ENCODE data around the gene ACACA. TPM values are rescaled to one million over a fixed set of nuclear protein-coding genes. Genes with fewer than 3 reads are reported as not detected.

Gene ACACA
- total RNA-seq, 1 donor from 2014 or later, result 44.8 TPM

- TF ChIP-seq CTCF (IDR thresholded peaks at IDR 0.05; ENCODE audit: insufficient read depth, low read length, severe bottlenecking), result no peak
- H3K4me3 ChIP-seq (ENCODE audit: low read depth, low read length), result no peak overlapping the region
- H3K36me3 ChIP-seq (ENCODE audit: control insufficient read depth, insufficient read depth, low read length), result peaks cover 9% of the 10 kb centered on the region
- H3K27me3 ChIP-seq (ENCODE audit: control insufficient read depth, insufficient read depth, low read length), result no peaks in the 10 kb centered on the region
- DNase-seq (ENCODE audit: low read depth) (no peak), FAIRE-seq (no peak)
Measured at GRCh38 chr17:37225465-37225864, 181.2 kb downstream of the ACACA start.

- Histone ChIP-seq H3K36me3 (ENCODE audit: control insufficient read depth, insufficient read depth, low read length) (peaks cover 13% of the 10 kb centered on the region), H3K27me3 (ENCODE audit: control insufficient read depth, insufficient read depth, low read length) (no peaks in the 10 kb centered on the region), H3K4me3 (ENCODE audit: low read depth, low read length) (no peak overlapping the region)
- no peak for TF ChIP-seq CTCF (IDR thresholded peaks at IDR 0.05; ENCODE audit: insufficient read depth, low read length, severe bottlenecking)
- DNase-seq (ENCODE audit: low read depth) (no peak), FAIRE-seq (no peak)
Measured at GRCh38 chr17:37221865-37222264, 184.8 kb downstream of the ACACA start.

GRCh38 chr17:37220607-37220953, 186.1 kb downstream of the ACACA start:
- FAIRE-seq, result no peak
- peak; percentile 43 for TF ChIP-seq CTCF (IDR thresholded peaks at IDR 0.05; ENCODE audit: insufficient read depth, low read length, severe bottlenecking)
- peak; percentile 8 for DNase-seq (ENCODE audit: low read depth)
- H3K27me3 ChIP-seq (ENCODE audit: control insufficient read depth, insufficient read depth, low read length), result no peaks in the 10 kb centered on the region
- H3K36me3 ChIP-seq (ENCODE audit: control insufficient read depth, insufficient read depth, low read length), result peaks cover 11% of the 10 kb centered on the region
- H3K4me3 ChIP-seq (ENCODE audit: low read depth, low read length), result no peak overlapping the region

- peaks cover 6% of the 10 kb centered on the region for H3K36me3 ChIP-seq (ENCODE audit: control insufficient read depth, insufficient read depth, low read length)
- DNase-seq (ENCODE audit: low read depth), result no peak
- H3K27me3 ChIP-seq (ENCODE audit: control insufficient read depth, insufficient read depth, low read length), result no peaks in the 10 kb centered on the region
- FAIRE-seq, result no peak
- no peak overlapping the region for H3K4me3 ChIP-seq (ENCODE audit: low read depth, low read length)
- TF ChIP-seq CTCF (IDR thresholded peaks at IDR 0.05; ENCODE audit: insufficient read depth, low read length, severe bottlenecking), result no peak
Measured at GRCh38 chr17:37219876-37220606, 186.6 kb downstream of the ACACA start.

GRCh38 chr17:37218849-37219248, 187.8 kb downstream of the ACACA start:
- no peak for DNase-seq (ENCODE audit: low read depth)
- Histone ChIP-seq H3K36me3 (ENCODE audit: control insufficient read depth, insufficient read depth, low read length) (peaks cover 10% of the 10 kb centered on the region), H3K27me3 (ENCODE audit: control insufficient read depth, insufficient read depth, low read length) (no peaks in the 10 kb centered on the region), H3K4me3 (ENCODE audit: low read depth, low read length) (no peak overlapping the region)
- no peak for FAIRE-seq
- TF ChIP-seq CTCF (IDR thresholded peaks at IDR 0.05; ENCODE audit: insufficient read depth, low read length, severe bottlenecking), result no peak

GRCh38 chr17:37214416-37214815, 192.2 kb downstream of the ACACA start:
- FAIRE-seq (no peak), DNase-seq (ENCODE audit: low read depth) (no peak)
- TF ChIP-seq CTCF (IDR thresholded peaks at IDR 0.05; ENCODE audit: insufficient read depth, low read length, severe bottlenecking), result no peak
- H3K4me3 ChIP-seq (ENCODE audit: low read depth, low read length), result no peak overlapping the region
- no peaks in the 10 kb centered on the region for H3K27me3 ChIP-seq (ENCODE audit: control insufficient read depth, insufficient read depth, low read length)
- peaks cover 11% of the 10 kb centered on the region for H3K36me3 ChIP-seq (ENCODE audit: control insufficient read depth, insufficient read depth, low read length)

Data from bronchial epithelial cell (primary cell).